H4 (cell line): ENCODE data around the gene CYP4F8. TPM values are rescaled to one million over a fixed set of nuclear protein-coding genes. Genes with fewer than 3 reads are reported as not detected.
A peak's percentile ranks its signal among the peaks of the same experiment; 100 is the strongest.
"Not testable (repeated sequence)": the region's sequence is repeated elsewhere in the genome, so short reads cannot be mapped to it uniquely, and the experiment has no call there.

Experiments
- DNase-seq: peaks from one replicate; pipeline ENCODE4 v3.0.0-alpha.2; 2015; ENCODE audit warnings: low spot score
- total RNA-seq: library from RNA; depleted of rRNA; stranded (reverse); fragments of >200 nt; shearing (Covaris generic); gene quantifications from 2 replicates; pipeline ENCODE4 v1.2.3, GENCODE V29; 2014; rRNA removed

Gene CYP4F8, protein sequence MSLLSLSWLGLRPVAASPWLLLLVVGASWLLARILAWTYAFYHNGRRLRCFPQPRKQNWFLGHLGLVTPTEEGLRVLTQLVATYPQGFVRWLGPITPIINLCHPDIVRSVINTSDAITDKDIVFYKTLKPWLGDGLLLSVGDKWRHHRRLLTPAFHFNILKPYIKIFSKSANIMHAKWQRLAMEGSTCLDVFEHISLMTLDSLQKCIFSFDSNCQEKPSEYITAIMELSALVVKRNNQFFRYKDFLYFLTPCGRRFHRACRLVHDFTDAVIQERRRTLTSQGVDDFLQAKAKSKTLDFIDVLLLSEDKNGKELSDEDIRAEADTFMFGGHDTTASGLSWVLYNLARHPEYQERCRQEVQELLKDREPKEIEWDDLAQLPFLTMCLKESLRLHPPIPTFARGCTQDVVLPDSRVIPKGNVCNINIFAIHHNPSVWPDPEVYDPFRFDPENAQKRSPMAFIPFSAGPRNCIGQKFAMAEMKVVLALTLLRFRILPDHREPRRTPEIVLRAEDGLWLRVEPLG
- not detected in 2 replicates for total RNA-seq

DNA sequence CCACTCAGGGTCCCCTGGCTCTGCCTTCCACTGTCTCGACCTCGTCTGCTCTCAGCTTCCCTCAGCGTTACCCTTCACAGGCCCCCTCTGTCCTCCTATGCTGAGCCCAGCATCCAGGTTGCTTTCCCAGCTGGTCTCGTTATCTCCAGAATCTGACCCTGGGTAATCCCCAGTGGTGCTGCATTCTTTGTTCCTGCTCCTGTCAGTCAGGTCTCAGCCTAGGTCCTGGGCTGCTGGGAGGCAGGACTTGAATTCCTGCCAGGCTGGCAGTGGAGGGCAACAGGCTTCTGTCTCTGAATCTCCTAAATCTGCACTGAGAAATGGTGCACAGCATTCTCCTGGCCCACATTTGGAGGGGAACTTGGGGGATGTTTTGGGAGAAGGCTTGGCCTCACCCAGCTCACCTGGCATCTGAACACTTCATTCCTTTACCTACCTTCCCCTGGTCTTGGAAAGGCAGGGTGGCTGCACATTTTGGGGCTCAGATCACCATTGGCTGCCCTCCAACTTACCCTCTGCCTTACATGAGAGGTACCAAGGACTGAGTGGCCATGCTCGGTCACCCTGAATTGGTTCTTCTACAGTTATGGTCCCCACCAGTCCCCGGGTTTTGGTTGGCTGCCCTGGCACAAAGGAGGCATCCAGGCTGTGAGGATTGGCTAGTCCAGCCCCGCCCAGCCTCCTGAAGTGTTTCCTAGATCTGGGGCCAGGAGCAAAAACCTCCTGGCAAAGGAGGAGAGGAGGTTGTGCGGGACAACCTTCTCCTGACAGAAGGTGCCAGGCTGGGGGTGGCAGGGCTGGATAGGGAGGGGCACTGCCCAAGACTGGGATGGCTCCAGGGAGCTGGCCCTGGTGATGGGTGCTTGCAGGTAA, at the start of gene CYP4F8:
Gene CYP4F8, plus strand, starts transcription at position 712 of the 873 bp plus-strand sequence. CDS start 399 bp downstream, outside the sequence.
- DNase-seq: no peak

DNA sequence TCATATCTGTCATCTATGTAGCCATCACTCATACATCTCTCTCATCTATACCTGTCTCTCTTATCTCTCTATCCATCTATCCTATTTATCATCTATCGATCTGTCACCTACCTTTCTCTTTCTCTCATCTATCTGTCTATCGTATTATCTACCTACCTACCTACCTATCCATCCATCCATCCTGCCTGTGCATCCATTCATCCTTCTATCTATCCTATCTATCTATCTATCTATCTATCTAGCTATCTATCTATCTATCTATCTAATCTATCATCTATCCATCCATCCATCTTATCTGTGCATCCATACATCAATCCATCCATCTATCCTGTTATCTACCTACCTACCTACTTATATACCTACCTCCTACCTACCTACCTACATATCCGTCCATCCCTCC, 44.6 kb upstream of the CYP4F8 start:
- no peak for DNase-seq

DNA sequence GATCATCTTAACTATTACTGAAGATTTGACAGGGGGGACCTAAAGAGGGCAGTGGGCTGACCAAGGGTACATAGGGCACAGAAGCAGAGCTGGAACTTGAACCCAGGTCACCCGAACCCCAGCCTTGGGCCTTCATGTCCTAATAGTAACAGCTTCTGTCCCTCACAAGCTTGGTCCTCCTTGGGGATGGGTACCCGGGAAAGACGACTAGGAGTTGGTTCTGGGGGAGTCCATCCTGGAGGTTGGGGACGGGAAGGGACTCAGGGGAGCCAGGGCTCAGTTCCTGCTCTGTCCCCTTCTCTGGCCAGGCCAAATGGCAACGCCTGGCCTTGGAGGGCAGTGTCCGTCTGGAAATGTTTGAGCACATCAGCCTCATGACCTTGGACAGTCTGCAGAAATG, 39.6 kb upstream of the CYP4F8 start:
- DNase-seq: no peak

DNA sequence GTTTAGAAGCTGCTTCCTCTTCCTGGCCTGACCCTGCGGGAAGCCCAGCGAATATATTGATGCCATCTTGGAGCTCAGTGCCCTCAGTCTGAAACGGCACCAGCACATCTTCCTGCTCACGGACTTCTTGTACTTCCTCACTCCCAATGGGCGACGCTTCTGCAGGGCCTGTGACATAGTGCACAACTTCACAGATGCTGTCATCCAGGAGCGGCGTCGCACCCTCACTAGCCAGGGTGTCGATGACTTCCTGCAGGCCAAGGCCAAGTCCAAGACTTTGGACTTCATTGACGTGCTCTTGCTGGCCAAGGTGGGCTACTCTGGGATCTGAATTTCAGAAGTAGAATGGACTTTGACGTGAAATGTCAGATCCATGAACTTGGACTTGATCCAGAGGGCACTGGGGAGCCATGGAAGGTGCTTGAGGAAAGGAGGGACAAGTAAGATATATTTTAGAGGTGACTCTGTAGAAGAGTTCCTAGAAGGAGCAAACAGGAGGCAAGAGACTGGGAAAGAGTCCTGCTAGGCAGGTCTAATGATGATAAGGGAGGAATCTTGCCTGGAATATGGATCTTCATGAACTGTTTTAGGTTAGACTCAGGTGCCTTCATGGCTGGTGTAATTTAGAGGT, 38.4 kb upstream of the CYP4F8 start:
- DNase-seq: no peak

DNA sequence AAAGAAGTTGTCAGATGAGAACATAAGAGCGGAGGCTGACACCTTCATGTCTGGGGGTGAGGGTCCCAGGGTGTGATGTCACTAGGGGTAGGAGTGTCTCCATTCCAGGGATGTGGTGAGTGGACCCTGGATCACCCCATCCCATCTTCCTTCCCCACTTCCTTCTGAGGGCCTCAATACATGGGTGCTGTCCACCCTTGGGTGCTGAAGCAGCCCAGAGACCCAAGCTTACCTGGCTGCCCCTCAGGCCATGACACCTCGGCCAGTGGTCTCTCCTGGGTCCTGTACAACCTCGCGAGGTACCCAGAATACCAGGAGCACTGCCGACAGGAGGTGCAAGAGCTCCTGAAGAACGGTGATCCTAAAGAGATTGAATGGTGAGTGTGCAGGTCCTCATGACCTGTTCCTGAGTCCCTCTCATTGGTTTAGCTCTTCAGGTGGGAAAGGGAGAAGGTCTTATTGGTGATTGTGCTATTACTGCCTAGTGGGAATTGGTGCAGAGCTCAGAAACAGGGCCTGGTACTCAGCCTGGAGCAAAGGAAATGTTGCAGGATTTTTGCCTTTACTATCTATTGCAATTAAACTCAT, 37.7 kb upstream of the CYP4F8 start:
- no peak for DNase-seq

DNA sequence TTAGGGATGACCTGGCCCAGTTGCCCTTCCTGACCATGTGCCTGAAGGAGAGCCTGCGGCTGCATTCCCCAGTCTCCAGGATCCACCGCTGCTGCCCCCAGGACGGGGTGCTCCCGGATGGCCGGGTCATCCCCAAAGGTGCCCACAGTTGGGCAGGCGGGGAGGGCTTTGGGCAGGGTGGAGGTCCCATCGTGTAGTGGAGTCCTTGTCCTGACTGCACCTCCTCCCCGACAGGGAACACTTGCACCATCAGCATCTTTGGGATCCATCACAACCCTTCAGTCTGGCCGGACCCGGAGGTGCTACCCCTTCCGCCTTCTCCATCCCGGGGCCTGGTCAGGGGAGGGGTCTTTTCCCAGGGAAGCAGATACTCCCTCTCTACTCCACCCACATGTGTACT, 31.7 kb upstream of the CYP4F8 start:
- DNase-seq: no peak

DNA sequence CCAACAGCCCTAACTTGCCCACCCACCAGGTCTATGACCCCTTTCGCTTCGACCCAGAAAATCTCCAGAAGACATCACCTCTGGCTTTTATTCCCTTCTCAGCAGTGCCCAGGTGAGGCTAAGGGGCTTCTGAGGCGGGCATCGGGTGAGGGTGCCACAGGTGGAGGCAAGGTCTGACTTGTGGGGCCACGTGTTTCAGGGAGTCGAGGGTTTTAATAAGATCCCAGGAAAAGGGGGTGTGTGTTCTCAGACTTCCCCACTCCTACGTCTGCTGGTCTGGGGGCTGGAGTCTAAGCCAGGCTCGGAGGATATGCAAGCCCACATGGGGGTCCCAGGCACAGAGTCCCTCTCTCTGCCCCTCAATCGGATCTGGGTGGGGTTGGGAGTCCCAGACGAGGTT, 30.9 kb upstream of the CYP4F8 start:
- no peak for DNase-seq

DNA sequence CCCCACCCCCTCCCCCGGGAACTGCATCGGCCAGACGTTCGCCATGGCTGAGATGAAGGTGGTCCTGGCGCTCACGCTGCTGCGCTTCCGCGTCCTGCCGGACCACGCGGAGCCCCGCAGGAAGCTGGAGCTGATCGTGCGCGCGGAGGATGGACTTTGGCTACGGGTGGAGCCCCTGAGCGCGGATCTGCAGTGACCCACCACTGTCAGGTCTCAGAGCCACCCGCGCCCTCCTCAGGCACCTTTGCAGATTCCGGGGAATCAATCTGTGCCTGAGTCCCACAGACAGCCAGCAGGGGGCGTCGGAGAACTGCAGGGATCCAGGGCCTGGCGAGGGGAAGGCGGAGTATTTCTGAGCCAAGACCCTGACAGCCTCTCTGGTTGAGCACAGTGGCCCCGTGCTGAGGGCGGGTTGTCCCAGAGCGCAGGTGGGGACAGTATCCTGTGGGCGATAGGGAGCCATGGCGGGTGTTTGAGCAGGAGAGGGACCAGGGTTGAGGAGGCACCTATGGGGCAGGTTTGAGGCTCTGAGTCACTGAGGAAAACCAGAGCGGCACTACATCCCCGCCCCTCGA, 30.4 kb upstream of the CYP4F8 start:
- DNase-seq: peak; percentile 75

DNA sequence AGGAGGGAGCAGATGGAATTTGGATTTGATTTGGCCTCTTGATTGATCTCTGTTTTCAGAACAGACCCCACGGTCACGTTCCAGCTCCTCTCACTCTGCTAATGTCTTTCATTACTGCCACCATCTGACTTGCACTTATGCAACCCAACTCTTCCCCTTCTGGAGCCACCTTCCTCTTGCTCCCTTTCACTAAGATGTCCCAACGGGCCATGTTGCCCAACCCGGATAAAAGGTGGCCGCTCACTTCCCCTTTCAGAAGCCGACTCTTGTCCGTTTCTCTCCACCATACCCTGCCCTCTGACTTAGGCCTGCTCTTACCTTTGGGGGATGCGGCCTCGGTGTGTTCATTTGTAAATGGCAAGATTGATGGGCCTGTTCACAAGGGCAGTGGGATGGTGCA, 27.4 kb upstream of the CYP4F8 start:
- DNase-seq: no peak

DNA sequence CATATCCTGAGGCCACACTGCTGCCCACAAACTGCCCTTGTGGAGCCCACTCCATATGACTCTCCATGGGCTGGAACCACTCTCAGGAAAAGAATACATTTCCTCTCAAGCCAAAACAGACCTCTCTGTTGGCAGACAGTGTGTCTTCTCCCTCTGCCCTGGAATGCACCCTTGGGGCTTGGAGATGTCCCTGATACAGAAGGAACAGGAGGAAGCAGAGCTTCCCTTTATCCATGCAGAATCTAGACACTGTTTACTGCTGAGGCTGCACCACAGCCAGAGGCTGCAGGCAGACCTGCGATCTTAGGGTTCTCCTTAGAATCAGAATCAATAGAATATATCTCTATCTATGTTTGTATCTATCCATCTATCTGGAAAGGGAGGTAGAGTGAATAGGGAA, 26.8 kb upstream of the CYP4F8 start:
- DNase-seq: no peak

DNA sequence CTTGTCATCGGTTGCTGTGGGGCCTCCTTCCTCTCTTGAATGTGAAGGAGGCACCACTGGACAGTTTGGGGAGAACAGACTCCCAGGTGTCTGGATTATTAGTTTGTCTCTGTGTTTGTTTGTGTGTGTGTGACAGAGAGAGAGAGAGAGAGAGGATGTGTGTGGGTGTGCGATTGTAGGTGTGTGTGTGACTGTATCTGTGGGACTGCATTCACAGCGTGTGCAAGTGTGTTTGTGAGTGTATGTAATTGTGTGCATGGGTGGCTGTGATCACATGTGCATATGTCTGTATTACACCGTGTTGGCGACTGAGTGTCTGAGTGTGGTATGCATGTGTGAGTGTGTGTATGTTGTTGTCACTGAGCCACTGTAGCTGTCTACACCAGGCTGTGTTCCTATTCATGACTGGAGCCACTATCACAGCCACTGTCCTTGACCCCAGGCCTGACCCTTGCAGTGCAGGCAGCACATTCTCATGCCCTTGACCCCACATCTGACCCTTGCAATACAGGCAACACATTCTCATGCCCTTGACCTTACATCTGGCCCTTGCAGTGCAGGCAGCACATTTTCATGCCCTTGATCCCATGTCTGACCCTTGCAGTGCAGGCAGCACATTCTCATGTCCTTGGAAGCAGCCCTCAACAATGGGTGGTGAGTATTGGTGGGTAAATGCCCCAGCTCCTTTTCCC, 25.1 kb upstream of the CYP4F8 start:
- no peak for DNase-seq

DNA sequence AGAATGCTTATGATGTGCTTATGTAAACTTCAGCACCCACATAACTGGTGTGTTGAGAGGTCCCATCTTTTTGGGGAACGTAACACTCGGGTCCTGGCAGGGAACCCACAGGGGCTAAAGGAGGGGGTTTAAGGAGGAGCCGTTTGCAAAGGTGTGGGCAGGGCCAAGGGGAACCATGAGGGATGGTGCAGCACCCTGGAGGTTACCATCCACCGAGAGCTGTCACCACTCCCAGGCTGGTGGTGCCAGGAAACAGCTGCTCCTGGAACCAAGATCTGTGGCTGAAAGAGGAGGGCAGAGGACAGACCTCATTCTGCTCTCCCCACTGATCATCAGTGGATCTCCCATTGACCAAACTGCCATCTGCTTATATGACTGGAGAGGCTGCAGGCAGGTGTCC, 23.2 kb upstream of the CYP4F8 start:
- DNase-seq: no peak

DNA sequence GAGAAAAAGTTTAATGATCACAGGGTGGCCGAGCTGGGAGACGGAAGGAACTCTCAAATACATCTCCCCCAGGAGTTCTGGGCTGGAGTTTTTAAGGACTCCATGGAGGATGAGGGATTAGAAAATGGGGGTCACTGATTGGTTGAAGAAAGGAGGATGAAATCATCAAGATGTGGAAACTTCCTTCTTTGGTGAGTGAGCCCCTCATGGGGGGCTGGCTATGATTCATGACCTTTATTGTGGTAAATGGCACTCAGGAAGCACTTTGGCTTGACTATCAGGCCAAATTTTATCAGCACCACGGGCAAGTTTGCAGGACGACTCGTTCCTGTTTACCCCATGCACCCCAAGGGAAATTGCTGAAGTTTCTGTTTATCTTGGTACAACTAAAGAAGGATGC, 22.5 kb upstream of the CYP4F8 start:
- not testable (repeated sequence) for DNase-seq

DNA sequence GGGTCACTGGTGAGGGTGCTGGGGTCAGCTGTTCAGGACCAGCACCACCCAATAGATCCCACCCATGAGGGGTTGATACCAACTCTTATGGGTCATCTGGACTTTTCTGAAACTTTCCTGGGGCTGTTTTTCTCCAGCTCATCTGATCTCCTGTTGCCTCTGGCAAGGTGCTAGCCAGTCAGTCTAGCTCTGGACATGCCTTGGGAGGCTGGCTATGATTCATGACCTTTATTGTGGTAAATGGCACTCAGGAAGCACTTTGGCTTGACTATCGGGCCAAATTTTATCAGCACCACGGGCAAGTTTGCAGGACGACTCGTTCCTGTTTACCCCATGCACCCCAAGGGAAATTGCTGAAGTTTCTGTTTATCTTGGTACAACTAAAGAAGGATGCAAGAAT, 21.3 kb upstream of the CYP4F8 start:
- not testable (repeated sequence) for DNase-seq

DNA sequence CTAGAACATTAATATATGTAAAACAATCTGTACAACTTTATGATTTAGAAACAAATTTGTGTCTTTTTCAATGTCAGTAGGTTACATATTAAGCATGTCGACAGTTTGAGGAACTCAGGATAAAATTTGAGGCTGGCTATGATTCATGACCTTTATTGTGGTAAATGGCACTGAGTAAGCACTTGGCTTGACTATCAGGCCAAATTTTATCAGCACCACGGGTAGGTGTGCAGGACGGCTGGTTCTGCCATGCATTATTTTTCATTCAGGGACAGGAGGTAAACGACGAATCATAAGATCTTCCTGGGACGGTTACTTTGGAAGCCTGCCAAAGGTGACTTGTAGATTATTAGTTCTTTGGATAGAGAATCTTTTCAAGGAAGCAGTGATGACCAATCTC, 19.9 kb upstream of the CYP4F8 start:
- DNase-seq: no peak

DNA sequence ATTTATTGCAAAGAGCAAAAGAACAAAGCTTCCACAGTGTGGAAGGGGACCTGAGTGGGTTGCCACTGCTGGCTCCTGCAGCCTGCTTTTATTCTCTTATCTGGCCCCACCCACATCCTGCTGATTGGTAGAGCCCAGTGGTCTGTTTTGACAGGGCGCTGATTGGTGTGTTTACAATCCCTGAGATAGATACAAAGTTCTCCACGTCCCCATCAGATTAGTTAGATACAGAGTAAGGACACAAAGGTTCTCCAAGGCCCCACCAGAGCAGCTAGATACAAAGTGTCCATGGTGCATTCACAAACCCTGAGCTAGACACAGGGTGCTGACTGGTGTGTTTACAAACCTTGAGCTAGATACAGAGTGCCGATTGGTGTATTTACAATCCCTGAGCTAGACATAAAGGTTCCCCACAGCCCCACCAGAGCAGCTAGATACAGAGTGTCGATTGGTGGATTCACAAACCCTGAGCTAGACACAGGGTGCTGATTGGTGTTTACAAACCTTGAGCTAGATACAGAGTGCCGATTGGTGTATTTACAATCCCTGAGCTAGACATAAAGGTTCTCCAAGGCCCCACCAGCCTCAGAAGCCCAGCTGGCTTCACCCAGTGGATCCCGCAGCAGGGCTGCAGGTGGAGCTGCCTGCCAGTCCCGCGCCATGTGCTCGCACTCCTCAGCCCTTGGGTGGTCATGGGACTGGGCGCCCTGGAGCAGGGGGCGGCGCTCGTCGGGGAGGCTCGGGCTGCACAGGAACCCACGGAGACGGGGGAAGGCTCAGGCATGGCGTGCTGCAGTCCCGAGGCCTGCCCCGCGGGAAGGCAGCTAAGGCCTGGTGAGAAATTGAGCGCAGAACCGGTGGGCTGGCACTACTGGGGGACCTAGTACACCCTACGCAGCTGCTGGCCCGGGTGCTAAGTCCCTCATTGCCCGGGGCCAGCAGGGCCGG, 6.8 kb upstream of the CYP4F8 start:
- not testable (repeated sequence) for DNase-seq

DNA sequence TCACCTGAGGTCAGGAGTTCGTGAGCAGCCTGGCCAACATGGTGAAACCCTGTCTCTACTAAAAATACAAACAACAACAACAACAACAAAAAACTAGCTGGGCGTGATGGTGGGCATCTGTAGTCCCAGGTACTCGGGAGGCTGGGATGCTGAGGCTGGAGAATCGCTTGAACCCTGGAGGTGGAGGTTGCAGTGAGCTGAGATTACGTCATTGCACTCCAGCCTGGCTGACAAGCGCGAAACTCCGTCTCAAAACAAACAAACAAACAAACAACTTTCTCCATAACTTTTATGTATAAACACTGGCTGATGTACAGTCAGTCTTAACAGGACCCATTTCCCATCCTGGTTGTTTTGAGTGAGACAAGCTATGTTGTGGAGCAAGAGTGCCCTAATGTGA, 5.8 kb upstream of the CYP4F8 start:
- no peak for DNase-seq

DNA sequence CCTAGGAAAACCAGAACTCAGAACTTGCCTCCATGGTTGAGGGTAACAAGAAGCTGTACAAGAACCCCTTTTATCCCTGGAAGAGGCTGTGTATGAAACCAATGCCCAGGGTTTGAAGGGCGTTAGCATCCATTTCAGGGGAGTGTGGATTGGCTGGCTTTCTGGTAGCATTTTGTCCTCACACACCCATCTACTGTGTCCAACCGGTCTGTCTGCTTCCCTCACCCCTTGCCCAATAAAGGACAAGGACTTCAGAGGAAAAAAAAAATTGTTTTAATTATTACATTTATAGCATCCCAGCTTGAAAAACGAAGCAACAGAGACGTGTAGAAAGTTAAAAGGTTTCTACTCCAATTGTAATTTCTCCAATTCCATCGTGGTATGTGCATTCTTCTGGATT, 2.7 kb upstream of the CYP4F8 start:
- DNase-seq: no peak

DNA sequence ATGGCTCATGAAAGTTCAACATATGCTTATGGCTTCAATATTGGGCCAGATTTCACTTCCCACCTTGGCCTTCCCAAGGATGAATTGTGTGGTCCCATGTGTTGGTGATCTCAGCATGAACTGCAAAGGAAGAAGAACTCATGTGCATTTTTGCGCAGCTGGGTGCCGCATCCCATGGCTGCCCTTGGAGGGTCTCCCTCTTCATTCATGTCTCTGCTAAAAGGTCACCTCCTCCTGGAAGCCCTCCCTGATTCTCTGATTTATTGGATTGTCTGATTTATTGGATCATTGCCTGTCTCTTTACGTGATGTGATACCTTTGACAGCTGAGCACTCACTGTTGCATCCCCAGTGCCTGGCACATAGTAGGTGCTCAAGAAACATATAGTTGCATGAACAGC, 1.7 kb upstream of the CYP4F8 start:
- no peak for DNase-seq

DNA sequence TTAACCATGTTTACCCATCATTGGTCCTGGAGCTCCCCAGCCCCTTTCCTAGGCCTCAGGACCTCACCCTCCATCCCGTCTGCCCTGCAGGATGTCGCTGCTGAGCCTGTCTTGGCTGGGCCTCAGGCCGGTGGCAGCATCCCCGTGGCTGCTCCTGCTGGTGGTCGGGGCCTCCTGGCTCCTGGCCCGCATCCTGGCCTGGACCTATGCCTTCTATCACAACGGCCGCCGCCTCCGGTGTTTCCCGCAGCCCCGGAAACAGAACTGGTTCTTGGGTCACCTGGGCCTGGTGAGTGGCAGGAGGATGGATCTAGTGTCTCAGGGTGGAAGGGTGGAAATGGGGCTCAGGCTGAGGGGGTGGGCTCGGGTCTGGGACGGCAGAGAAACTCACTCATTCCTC, 508 bp downstream of the CYP4F8 start:
- DNase-seq: no peak
